ENCODE measurements around the gene MAFG.

- TF ChIP-seq CTCF (IDR thresholded peaks at IDR 0.05 in 4 of 5, conservative IDR thresholded peaks at IDR 0.05 in 1 of 5) (no peak), POLR2A (IDR thresholded peaks at IDR 0.05) (no peak)
Measured at GRCh38 chr17:81929253-81930141, 2.0 kb upstream of the MAFG start.

Data from gastrocnemius medialis (tissue), 4 donors.